ENCODE results near the gene TYMS.
A peak's percentile ranks its signal among the peaks of the same experiment; 100 is the strongest.

The TYMS gene

DNA sequence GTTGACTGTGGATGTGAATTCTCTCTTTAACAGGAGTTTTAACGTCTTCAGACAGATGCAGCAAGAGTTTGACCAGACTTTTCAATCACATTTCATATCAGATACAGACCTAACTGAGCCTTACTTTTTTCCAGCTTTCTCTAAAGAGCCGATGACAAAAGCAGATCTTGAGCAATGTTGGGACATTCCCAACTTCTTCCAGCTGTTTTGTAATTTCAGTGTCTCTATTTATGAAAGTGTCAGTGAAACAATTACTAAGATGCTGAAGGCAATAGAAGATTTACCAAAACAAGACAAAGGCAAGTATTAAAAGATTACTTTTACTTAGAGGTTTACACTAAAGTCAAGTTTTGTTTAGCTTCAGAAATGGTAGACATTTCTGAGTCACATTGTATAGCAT, 30.2 kb upstream of the TYMS start:
- H3K4me3 Mint-ChIP-seq, result no peak overlapping the region
- H3K4me1 Mint-ChIP-seq (ENCODE audit: low read depth), result peaks cover 2% of the 10 kb centered on the region
- H3K36me3 Mint-ChIP-seq (ENCODE audit: low read depth), result no peaks in the 10 kb centered on the region
- H3K27me3 Mint-ChIP-seq (ENCODE audit: low read depth), result peaks cover 18% of the 10 kb centered on the region
- DNase-seq (ENCODE audit: low spot score), result no peak
- H3K27ac Mint-ChIP-seq, result no peak overlapping the region
- no peaks in the 10 kb centered on the region for H3K9me3 Mint-ChIP-seq

DNA sequence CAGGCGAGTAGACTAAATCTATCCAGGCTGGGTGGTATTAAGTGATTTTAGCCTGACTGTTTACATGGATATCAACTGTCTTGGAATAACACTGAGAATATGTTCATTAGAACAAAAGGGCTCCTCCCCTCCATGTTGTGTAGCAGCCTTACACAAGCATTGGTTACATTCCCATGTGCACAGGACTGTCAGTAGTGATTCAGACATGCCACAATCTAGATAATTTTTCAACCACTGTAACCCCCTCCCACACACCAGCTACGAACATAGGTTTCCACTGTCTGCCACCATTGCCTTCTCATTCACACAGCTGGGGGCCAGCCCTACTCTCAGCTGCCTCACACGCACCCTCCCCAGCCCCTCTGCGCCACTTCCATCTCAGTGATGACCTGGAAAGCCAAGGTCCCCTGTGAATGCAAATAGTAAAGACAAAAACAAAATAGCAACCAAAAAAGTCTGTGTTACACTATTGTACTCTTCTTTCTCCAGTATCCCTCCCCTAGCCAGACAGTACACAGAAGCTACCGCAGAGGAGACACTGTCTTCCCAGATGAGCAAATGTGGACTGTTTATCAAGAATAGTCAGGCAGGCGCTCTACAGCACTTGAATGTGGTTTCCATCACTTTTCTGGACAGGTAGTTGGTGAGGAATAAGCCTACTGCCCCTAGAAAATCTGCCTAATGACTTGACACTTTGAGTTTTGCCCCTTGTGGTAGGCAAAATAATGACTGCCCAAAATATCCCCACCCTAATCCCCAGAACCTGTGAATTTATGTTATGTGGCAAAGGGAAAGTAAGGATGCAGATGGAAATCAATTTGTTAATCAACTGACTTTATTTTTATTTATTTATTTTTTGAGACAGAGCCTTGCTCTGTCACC, 27.9 kb upstream of the TYMS start:
- peak; percentile 42 for DNase-seq (ENCODE audit: low spot score)
- Mint-ChIP-seq H3K9me3 (no peaks in the 10 kb centered on the region), H3K4me3 (no peak overlapping the region), H3K36me3 (ENCODE audit: low read depth) (no peaks in the 10 kb centered on the region), H3K27ac (no peak overlapping the region), H3K4me1 (ENCODE audit: low read depth) (no peaks in the 10 kb centered on the region), H3K27me3 (ENCODE audit: low read depth) (peaks cover 16% of the 10 kb centered on the region)

DNA sequence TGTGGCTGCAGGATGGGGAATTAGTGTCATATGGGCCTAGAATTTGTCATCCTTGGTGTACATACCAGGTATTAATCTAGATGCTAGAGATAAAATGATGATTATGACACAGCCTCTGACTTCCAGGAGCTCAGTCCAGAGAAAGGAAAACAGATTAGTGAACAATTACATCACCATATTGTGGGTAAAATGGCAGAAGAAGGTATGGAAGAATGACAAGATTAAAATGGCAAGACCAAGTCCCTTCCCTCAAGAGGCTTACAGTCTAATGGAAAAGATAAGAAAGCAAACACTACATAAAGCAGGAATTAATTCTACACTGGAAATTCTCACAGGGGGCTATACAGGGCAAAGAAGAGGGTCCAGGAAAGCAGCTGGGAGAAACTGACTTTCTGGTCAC, 25.9 kb upstream of the TYMS start:
- DNase-seq (ENCODE audit: low spot score), result no peak
- H3K9me3 Mint-ChIP-seq, result no peaks in the 10 kb centered on the region
- H3K27me3 Mint-ChIP-seq (ENCODE audit: low read depth), result peaks cover 16% of the 10 kb centered on the region
- no peaks in the 10 kb centered on the region for H3K4me1 Mint-ChIP-seq (ENCODE audit: low read depth)
- H3K4me3 Mint-ChIP-seq, result no peak overlapping the region
- H3K27ac Mint-ChIP-seq, result no peak overlapping the region
- H3K36me3 Mint-ChIP-seq (ENCODE audit: low read depth), result no peaks in the 10 kb centered on the region

DNA sequence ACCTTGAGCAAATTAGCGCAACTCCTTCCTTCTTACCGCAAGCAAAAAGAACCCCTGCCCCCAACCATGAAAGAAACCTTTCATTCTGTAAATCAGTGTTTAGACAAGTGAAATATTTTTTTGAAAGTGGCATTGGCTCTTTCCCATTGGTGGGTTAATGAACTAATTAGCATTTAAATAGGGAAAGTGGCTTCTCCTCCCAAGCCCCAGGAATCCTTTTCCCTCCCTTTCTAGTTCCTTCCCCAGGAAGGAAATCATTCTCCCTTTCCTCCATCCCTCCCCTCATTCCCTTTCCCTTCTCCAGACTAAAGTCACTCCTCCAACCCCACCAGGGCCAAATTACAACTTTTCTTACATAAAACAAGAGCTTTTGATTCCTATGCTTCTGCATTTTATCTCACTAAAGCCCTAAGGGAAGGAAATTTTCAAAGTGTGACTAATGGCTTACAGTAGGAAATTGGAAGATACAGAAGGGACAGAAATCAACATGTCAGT, 22.9 kb upstream of the TYMS start:
- Mint-ChIP-seq H3K27me3 (ENCODE audit: low read depth) (peaks cover 7% of the 10 kb centered on the region), H3K36me3 (ENCODE audit: low read depth) (no peaks in the 10 kb centered on the region)
- DNase-seq (ENCODE audit: low spot score), result no peak

DNA sequence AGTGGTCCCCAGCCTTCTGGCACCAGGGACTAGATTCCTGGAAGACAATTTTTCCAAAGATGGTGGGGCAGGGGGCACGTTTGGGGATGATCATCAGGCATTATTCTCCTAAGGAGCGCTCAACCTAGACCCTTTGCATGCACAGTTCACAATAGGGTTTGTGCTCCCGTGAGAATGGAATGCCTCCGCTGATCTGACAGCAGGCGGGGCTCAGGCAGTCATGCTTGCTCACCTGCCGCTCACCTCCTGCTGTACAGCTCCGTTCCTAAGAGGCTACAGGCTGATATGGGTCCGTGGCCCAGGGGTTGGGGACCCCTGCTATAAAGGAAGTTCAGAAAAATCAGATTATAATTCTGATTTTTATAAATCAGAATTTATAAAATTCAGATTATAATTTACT, 22.3 kb upstream of the TYMS start:
- no peaks in the 10 kb centered on the region for H3K36me3 Mint-ChIP-seq (ENCODE audit: low read depth)
- DNase-seq (ENCODE audit: low spot score), result no peak
- H3K27ac Mint-ChIP-seq, result no peak overlapping the region
- H3K4me1 Mint-ChIP-seq (ENCODE audit: low read depth), result no peaks in the 10 kb centered on the region
- no peaks in the 10 kb centered on the region for H3K9me3 Mint-ChIP-seq
- peaks cover 7% of the 10 kb centered on the region for H3K27me3 Mint-ChIP-seq (ENCODE audit: low read depth)
- no peak overlapping the region for H3K4me3 Mint-ChIP-seq

More for the DNA sequence above, 22.9 kb upstream of the TYMS start:
- Mint-ChIP-seq H3K27ac (no peak overlapping the region), H3K9me3 (no peaks in the 10 kb centered on the region), H3K4me3 (no peak overlapping the region), H3K4me1 (ENCODE audit: low read depth) (no peaks in the 10 kb centered on the region)

DNA sequence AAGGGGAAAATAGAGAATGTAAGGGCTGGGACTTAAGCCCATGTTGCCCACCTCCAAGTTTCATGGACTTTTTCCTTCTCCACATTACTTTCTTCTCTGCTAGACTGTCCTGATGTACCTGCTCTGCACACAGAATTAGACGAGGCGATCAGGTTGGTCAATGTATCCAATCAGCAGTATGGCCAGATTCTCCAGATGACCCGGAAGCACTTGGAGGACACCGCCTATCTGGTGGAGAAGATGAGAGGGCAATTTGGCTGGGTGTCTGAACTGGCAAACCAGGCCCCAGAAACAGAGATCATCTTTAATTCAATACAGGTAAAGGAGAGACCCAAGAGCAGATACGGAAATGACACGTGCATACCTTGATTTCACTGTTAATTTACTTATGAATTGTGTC, 16.2 kb upstream of the TYMS start:
- no peak overlapping the region for H3K4me3 Mint-ChIP-seq
- peaks cover 4% of the 10 kb centered on the region for H3K4me1 Mint-ChIP-seq (ENCODE audit: low read depth)
- no peak overlapping the region for H3K27ac Mint-ChIP-seq
- H3K36me3 Mint-ChIP-seq (ENCODE audit: low read depth), result no peaks in the 10 kb centered on the region
- peaks cover 2% of the 10 kb centered on the region for H3K27me3 Mint-ChIP-seq (ENCODE audit: low read depth)
- DNase-seq (ENCODE audit: low spot score), result no peak
- H3K9me3 Mint-ChIP-seq, result no peaks in the 10 kb centered on the region

DNA sequence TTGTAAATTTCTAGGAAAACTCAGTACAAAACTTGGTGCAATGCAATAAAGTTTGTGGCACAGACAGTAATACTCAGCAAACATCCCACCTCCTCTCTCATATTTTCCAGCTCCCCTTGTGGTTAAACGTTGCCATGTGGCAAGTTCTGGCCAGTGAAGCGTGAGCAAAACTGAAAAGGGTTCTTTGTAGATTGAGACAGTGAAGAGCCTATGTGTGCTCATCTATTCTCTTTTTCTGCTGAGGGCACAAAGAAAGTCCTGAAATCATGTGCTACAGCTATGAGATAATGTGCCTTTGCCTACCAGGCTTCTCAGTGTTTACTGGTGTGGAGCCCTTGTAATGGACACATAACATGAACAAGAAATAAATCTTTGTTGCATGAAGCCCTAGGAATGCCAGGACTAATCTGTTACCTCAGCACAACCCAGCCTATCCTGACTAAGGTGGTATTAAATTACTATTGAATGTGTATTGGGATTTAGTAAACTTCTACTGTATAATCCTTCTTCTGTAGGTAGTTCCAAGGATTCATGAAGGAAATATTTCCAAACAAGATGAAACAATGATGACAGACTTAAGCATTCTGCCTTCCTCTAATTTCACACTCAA, 13.0 kb upstream of the TYMS start:
- no peaks in the 10 kb centered on the region for H3K9me3 Mint-ChIP-seq
- H3K27me3 Mint-ChIP-seq (ENCODE audit: low read depth), result peaks cover 2% of the 10 kb centered on the region
- H3K27ac Mint-ChIP-seq, result no peak overlapping the region
- peak; percentile 48 for DNase-seq (ENCODE audit: low spot score)
- H3K36me3 Mint-ChIP-seq (ENCODE audit: low read depth), result no peaks in the 10 kb centered on the region
- no peak overlapping the region for H3K4me3 Mint-ChIP-seq
- H3K4me1 Mint-ChIP-seq (ENCODE audit: low read depth), result peaks cover 4% of the 10 kb centered on the region

DNA sequence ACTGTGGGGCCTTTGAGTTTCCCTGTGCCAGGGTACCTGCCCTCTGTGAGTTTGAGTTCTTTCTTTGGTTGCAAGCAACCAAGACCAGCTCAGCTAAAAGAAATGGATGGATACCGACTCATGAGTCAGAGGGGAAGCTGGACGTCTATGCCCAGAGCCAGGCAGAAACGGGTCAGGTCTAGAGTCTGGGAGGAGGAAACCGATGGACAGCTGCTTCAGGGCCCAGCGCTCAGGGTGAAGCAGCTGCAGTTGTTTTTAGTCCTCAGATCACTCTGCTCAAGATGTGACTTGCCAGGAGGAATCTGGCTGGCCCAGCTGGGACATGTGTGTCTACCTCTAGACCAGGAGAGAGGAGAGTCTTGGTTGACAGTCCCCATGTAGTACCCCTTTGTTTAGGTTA, 10.1 kb upstream of the TYMS start:
- H3K27me3 Mint-ChIP-seq (ENCODE audit: low read depth), result peaks cover 2% of the 10 kb centered on the region
- H3K9me3 Mint-ChIP-seq, result no peaks in the 10 kb centered on the region
- no peak overlapping the region for H3K27ac Mint-ChIP-seq

DNA sequence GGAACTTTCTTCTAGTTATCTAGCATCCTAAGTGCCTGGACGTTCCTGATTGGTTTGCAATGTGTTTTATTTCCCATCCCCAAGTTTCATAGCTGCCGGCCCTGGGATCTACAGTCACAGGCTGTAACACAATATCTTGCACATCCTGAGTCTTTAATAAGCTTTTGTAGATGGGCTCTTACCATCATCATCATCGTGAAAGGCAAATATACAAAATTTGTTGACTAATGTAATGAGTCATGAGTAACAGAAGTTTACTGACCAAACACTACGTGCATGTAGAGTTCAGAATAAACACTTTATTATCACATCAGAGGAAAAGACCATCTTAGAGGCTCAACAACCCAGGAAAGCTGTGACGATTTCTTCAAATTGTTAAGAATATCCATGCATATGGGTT, 8.1 kb upstream of the TYMS start:
- H3K9me3 Mint-ChIP-seq, result no peaks in the 10 kb centered on the region
- peaks cover 24% of the 10 kb centered on the region for H3K4me1 Mint-ChIP-seq (ENCODE audit: low read depth)
- H3K27ac Mint-ChIP-seq, result no peak overlapping the region
- peaks cover 4% of the 10 kb centered on the region for H3K36me3 Mint-ChIP-seq (ENCODE audit: low read depth)
- DNase-seq (ENCODE audit: low spot score), result no peak
- no peak overlapping the region for H3K4me3 Mint-ChIP-seq
- H3K27me3 Mint-ChIP-seq (ENCODE audit: low read depth), result no peaks in the 10 kb centered on the region

More for the DNA sequence above, 10.1 kb upstream of the TYMS start:
- Mint-ChIP-seq H3K36me3 (ENCODE audit: low read depth) (no peaks in the 10 kb centered on the region), H3K4me3 (no peak overlapping the region), H3K4me1 (ENCODE audit: low read depth) (peaks cover 19% of the 10 kb centered on the region)
- no peak for DNase-seq (ENCODE audit: low spot score)

DNA sequence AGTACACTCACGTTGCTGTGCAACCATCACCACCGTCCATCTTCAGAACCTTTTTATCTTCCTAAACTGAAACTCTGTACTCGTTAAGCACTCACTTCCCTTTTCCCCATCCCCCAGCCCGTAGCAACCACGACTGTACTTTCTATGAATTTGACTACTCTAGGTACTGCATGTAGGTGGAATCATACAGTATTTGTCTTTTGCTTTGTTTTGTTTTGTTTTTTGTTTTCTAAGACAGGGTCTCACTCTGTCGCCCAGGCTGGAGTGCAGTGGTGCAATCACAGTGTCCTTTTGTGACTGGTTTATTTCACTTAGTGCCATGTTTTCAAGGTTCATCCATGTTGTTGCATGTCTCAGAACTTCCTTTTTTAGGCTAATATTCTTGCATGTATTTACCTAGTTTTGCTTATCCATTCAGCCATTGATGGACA, 7.0 kb upstream of the TYMS start:
- peak overlapping the region; percentile 81 for H3K27ac Mint-ChIP-seq
- peaks cover 27% of the 10 kb centered on the region for H3K4me1 Mint-ChIP-seq (ENCODE audit: low read depth)
- peaks cover 4% of the 10 kb centered on the region for H3K36me3 Mint-ChIP-seq (ENCODE audit: low read depth)
- DNase-seq (ENCODE audit: low spot score), result peak; percentile 60
- no peaks in the 10 kb centered on the region for H3K9me3 Mint-ChIP-seq
- H3K4me3 Mint-ChIP-seq, result peak overlapping the region; percentile 74
- no peaks in the 10 kb centered on the region for H3K27me3 Mint-ChIP-seq (ENCODE audit: low read depth)

DNA sequence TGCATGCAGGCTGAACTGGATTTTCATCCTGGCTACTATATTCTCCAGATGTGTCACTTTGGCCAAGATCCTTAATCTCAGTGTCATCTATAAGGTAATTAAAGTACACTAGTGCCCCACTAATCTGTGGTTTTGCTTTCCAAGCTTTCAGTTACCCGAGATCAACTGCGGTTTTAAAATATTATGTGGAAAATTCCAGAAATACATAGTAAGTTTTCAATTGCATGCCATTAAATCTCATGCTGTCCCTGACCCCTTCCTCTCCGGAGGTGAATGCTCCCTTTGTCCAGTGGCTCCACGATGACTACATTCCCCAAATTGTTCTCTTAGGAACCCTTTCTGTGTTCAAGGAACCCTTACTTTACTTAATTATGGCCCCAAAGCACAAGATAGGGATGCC, 5.3 kb upstream of the TYMS start:
- Mint-ChIP-seq H3K4me1 (ENCODE audit: low read depth) (peaks cover 35% of the 10 kb centered on the region), H3K4me3 (no peak overlapping the region), H3K27me3 (ENCODE audit: low read depth) (no peaks in the 10 kb centered on the region), H3K9me3 (no peaks in the 10 kb centered on the region), H3K36me3 (ENCODE audit: low read depth) (peaks cover 4% of the 10 kb centered on the region), H3K27ac (no peak overlapping the region)
- DNase-seq (ENCODE audit: low spot score), result no peak

DNA sequence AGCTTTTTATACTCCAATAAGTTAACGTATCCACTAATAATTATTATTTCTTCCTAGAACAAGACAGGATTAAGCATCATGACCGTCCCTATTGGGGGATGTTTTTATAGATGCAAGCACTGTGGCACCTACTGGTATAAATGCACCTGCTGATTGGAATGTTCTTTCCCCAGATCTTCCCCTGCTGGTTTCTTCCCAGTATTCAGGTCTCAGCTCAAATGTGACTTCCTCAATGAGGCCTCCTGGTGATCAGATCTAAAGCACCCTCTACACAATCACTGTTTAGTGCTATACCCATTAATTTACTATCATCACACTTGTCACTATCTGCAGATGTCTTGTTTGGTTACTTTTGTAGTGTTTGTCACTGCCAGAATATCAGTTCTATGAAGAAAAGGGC, 3.9 kb upstream of the TYMS start:
- no peak for DNase-seq (ENCODE audit: low spot score)
- H3K36me3 Mint-ChIP-seq (ENCODE audit: low read depth), result peaks cover 7% of the 10 kb centered on the region
- peaks cover 35% of the 10 kb centered on the region for H3K4me1 Mint-ChIP-seq (ENCODE audit: low read depth)
- no peaks in the 10 kb centered on the region for H3K9me3 Mint-ChIP-seq
- no peak overlapping the region for H3K4me3 Mint-ChIP-seq
- no peak overlapping the region for H3K27ac Mint-ChIP-seq
- H3K27me3 Mint-ChIP-seq (ENCODE audit: low read depth), result no peaks in the 10 kb centered on the region

DNA sequence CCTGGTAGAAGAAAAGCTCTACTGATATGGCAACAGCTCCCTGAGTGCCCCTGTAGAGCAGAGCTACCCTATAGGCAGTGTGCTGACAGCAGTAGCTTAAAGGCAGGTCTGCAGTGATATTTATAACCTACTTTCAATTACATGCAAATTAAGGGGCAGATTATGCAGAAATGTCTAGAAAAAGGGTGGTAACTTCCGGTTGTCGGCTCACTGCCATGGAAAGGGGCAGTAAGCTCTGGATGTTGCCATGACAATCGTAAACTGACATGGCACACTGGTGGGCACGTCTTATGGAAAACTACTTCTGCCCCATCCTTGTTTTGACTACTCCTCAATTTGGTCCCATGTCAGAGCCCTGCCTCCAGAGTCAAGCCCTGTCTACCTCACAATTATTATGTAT, 2.9 kb upstream of the TYMS start:
- Mint-ChIP-seq H3K27ac (no peak overlapping the region), H3K27me3 (ENCODE audit: low read depth) (no peaks in the 10 kb centered on the region), H3K4me3 (no peak overlapping the region), H3K9me3 (no peaks in the 10 kb centered on the region), H3K4me1 (ENCODE audit: low read depth) (peaks cover 43% of the 10 kb centered on the region), H3K36me3 (ENCODE audit: low read depth) (peaks cover 18% of the 10 kb centered on the region)
- DNase-seq (ENCODE audit: low spot score), result no peak

DNA sequence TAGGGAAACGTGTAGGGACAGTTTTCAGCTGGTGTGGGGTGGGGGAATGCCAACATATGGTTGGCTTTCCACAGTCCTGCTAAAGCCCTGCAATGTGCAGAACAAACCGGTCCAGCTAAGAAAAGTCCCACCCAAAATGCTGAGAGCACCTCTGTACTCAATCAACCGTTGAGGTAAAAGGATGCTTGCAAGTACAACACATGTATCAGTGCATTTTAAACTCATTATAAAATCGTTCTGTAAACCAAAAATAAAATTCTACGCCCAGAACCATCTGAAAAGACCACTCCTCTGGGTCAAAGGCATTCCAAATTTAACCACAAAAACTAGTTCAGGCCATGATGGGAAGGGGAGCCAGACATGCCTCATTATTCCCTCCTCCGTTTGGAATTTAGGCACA, 2.0 kb upstream of the TYMS start:
- H3K36me3 Mint-ChIP-seq (ENCODE audit: low read depth), result peaks cover 26% of the 10 kb centered on the region
- peak overlapping the region; percentile 56 for H3K4me3 Mint-ChIP-seq
- H3K27ac Mint-ChIP-seq, result no peak overlapping the region

More for the DNA sequence above, 2.0 kb upstream of the TYMS start:
- H3K4me1 Mint-ChIP-seq (ENCODE audit: low read depth), result peaks cover 44% of the 10 kb centered on the region
- no peaks in the 10 kb centered on the region for H3K27me3 Mint-ChIP-seq (ENCODE audit: low read depth)
- H3K9me3 Mint-ChIP-seq, result no peaks in the 10 kb centered on the region
- no peak for DNase-seq (ENCODE audit: low spot score)
